Jurkat, Clone E6-1 (cell line): ENCODE results near the gene GALNT2.

ENCODE experiments used
- DNase-seq: peaks from one replicate; pipeline ENCODE4 v3.0.0-alpha.2; 2011; ENCODE audit warnings: low read depth, low spot score
- H3K4me3 ChIP-seq: 2 replicates; pipeline ENCODE4 v1.5.1; 2011; ENCODE audit warnings: mild to moderate bottlenecking, low read length, control low read depth, moderate library complexity

The GALNT2 gene

GRCh38 chr1:230123280-230124185, 56.5 kb downstream of the GALNT2 start:
- peak overlapping the region; percentile 22 for H3K4me3 ChIP-seq
- peak; percentile 80 for DNase-seq

- DNase-seq: peak; percentile 95
- H3K4me3 ChIP-seq: peak overlapping the region; percentile 34
Measured at GRCh38 chr1:230124186-230125128, 57.4 kb downstream of the GALNT2 start.

- peak overlapping the region; percentile 19 for H3K4me3 ChIP-seq
- no peak for DNase-seq
Measured at GRCh38 chr1:230125141-230125540, 58.1 kb downstream of the GALNT2 start.

GRCh38 chr1:230125640-230126528, 58.8 kb downstream of the GALNT2 start:
- DNase-seq: no peak
- peak overlapping the region; percentile 34 for H3K4me3 ChIP-seq

GRCh38 chr1:230126529-230127104, 59.6 kb downstream of the GALNT2 start:
- no peak for DNase-seq
- H3K4me3 ChIP-seq: peak overlapping the region; percentile 34

- peak overlapping the region; percentile 34; the same call in 1 of the 2 replicates for H3K4me3 ChIP-seq
- DNase-seq: peak; percentile 75
Measured at GRCh38 chr1:230127105-230128054, 60.3 kb downstream of the GALNT2 start.

GRCh38 chr1:230128569-230129285, 61.7 kb downstream of the GALNT2 start:
- DNase-seq: no peak
- H3K4me3 ChIP-seq: no peak overlapping the region

- DNase-seq: no peak
- H3K4me3 ChIP-seq: no peak overlapping the region
Measured at GRCh38 chr1:230129341-230129740, 62.3 kb downstream of the GALNT2 start.

GRCh38 chr1:230130172-230130944, 63.3 kb downstream of the GALNT2 start:
- no peak for DNase-seq
- H3K4me3 ChIP-seq: no peak overlapping the region

GRCh38 chr1:230131457-230131856, 64.4 kb downstream of the GALNT2 start:
- no peak overlapping the region for H3K4me3 ChIP-seq
- DNase-seq: no peak

GRCh38 chr1:230132758-230133157, 65.7 kb downstream of the GALNT2 start:
- DNase-seq: no peak
- H3K4me3 ChIP-seq: no peak overlapping the region

- H3K4me3 ChIP-seq: no peak overlapping the region
- DNase-seq: no peak
Measured at GRCh38 chr1:230135726-230136125, 68.7 kb downstream of the GALNT2 start.

- no peak overlapping the region for H3K4me3 ChIP-seq
- no peak for DNase-seq
Measured at GRCh38 chr1:230136453-230137336, 69.7 kb downstream of the GALNT2 start.

GRCh38 chr1:230137337-230137815, 70.3 kb downstream of the GALNT2 start:
- no peak for DNase-seq
- H3K4me3 ChIP-seq: no peak overlapping the region

GRCh38 chr1:230138561-230139239, 71.7 kb downstream of the GALNT2 start:
- DNase-seq: no peak
- no peak overlapping the region for H3K4me3 ChIP-seq
